GM18867 (cell line): ENCODE data around the gene ESPN.

ENCODE experiments used
- ATAC-seq: cut with Tn5 transposase; IDR thresholded peaks from one replicate; pipeline ENCODE4 v1.9.1; 2021; ENCODE audit warnings: mild to moderate bottlenecking, moderate library complexity; ENCODE audit not compliant: unreplicated experiment

ESPN gene

DNA sequence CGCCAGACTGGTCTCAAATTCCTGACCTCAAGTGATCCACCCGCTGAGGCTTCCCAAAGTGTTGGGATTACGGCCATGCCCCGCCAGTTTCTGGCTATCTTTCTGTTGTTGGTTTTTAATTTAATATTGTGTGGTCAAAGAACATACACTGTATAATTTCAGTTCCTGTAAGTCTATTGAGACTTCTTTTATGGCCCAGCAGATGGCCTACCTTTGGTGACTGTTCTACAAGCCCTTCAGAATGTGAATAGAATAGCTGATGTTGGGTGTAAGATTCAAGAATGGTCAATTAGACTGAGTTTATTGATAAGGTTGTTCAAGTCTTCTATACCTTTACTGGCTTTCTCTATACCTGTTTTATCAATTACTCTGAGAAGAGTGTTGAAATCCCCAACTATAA lies 15.5 kb upstream of the ESPN start:
- no peak for ATAC-seq

GRCh38 chr1:6409733-6410132 lies 14.8 kb upstream of the ESPN start:
- ATAC-seq, result no peak

DNA sequence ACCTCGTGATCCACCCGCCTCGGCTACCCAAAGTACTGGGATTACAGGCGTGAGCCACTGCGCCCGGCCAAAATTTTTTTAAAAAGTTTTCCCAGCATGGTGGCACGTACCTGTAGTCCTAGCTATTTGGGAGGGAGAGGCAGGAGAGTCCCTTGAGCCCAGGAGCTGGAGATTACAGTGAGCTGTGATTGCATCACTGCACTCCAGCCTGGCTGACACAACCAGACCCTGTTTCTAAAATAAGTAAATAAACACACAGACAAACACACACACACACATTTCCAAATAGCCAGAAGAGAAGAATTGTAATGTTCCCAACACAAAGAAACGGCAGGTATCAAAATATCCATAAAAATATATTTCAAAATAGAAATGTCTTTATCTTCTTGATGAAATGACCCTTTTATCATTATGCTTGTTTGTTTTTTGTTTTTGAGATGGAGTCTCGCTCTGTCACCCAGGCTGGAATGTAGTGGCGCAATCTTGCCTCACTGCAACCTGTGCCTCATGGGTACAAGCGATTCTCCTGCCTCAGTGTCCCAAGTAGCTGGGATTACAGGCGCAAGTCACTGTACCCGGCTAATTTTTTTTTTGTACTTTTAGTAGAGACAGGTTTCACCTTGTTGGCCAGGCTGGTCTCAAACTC lies 14.2 kb upstream of the ESPN start:
- ATAC-seq, result no peak

DNA sequence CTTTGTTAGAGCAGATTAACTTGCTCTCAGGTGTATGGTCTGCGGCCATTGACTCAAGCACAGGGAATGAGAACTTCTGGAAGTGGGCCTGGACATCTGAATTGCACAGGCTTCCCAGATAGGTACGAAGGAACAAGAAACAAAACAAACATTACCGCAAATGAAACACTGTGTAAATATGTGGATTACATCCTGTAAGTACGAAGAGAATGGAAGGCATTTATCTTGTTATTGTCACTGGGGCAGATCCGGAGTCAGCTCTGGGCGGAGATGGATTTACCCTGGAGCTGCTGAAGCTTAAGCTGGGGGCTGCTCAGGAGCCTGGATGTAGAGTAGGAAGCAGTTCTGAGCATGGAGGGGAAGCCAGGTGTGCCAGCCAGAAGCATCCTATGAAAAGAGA lies 11.7 kb upstream of the ESPN start:
- ATAC-seq, result no peak

- peak; percentile 62 for ATAC-seq
Observed at GRCh38 chr1:6414443-6414844, 10.1 kb upstream of the ESPN start.

DNA sequence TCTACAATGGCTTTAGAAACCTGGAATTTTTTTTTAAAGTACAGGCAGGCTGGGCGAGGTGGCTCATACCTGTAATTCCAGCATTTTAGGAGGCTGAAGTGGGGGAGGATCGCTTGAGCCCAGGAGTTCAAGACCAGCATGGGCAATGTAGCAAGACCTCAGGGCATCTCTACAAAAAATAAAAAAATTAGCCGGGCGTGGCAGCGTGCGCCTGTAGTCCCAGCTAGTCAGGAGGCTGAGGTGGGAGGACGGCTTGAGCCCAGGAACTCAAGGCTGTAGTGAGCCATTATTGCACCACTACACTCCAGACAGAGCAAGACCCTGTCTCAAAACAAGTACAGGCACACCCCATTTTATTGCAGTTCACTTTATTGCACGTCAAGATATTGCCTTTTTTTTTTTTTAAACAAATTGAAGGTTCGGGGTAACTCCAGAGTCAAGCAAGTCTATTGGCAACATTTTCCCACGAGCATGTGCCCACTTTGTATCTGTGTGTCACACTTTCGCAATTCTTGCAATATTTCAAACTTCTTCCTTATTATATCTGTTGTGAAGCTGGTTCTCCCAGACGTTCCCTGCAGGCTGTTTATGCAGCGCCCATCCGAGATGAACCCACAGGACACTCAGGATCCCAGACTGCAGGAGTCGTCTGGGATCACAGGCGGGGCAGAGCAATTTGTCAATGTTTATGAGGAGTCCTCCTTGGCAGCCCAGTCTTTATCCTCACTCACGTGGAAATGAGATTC lies 9.5 kb upstream of the ESPN start:
- no peak for ATAC-seq

DNA sequence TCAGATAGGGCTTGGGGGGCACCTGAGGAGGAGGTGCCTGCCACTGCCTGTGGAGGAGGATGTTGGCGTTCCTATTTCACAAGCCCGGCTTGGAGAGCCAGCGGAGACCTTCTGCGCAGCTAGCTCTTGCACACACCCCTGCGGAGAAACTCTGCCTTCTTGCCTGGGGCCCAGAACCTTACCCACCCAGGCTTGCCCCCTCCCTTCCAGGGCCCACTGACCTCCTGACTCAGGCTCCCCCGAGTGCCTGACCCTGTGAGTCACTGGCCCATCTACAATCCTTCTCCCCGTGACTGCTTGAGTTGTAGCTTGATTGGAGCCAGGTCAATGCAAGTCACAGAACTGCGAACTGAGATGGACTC lies 8.3 kb upstream of the ESPN start:
- ATAC-seq, result no peak

GRCh38 chr1:6416906-6417305 lies 7.7 kb upstream of the ESPN start:
- ATAC-seq, result no peak

DNA sequence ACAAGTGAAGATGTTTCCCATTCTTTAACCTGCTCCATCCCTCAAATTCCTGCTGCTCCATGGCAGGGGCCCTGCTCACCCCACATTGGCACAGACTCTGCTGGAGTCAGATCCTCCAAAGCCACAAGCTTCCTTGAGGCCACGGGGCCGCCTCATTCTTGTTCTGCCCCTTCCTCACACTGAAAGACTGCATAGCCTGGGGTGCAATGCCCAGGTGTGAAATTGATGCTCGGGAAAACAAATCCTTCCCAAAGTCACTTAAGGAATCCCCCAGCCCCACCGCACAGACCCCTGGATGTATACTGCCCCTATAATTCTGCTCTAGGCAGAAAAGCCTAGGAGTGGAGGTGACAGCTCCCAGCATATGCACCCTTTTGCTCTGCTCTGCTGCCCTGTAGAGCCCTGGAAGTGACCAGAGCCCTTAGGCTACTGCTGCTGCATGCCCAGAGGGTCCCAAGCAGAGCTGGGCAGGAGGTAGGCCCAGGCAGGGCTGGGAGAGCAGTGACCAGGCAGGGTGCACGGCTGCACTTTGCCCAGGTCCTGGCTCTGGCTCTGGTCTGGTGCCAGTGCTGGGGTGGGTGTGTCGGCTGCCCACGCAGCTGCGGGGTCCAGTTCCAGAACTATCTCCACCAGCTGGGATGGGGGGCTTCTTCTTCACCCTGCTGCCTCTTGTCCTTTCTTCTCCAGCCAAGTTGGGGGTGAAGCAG lies 6.5 kb upstream of the ESPN start:
- ATAC-seq, result no peak

DNA sequence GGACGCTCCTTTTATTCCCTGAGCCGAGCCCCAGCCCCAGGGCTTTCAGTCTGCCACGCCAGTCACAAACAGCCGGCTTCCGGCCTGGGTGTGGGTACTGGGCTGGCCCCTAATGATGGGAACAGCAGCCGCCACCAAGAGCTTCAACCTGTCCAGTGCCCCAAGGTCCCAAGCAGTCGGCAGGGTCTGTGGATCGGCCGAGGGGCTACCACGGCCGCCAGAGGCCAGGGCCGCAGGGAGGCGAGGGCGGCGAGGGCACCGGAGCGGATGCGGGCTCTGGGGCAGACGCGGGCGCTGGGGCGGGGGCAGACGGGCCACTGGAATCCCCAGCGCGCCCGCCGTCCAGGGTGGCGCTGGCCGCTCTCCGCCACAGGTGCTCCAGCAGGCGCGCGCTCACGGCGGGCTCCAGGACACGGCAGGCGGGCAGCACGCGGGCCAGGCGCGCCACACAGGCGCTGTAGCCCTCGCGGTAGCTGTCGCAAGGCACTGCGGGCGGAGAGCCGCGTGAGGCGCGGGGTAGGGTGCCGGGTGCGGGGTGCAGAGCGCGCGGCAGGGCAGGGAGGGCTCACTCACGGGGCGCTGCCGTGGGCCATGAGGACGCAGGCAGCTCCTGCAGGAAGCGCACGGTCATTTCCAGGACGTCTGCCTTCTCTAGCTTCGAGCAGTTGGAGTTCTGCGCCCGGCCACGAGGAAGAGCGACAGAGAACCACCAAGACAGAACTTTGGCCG lies 5.7 kb upstream of the ESPN start:
- ATAC-seq, result no peak

- ATAC-seq, result no peak
Observed at GRCh38 chr1:6419397-6419803, 5.2 kb upstream of the ESPN start.

- no peak for ATAC-seq
Observed at GRCh38 chr1:6419804-6420453, 4.6 kb upstream of the ESPN start, which contains the start of gene HES2. HES2 (minus strand) TSS chr1:6419919; CDS start chr1:6419820, 99 bp downstream.

GRCh38 chr1:6420454-6421042 lies 4.0 kb upstream of the ESPN start:
- no peak for ATAC-seq

DNA sequence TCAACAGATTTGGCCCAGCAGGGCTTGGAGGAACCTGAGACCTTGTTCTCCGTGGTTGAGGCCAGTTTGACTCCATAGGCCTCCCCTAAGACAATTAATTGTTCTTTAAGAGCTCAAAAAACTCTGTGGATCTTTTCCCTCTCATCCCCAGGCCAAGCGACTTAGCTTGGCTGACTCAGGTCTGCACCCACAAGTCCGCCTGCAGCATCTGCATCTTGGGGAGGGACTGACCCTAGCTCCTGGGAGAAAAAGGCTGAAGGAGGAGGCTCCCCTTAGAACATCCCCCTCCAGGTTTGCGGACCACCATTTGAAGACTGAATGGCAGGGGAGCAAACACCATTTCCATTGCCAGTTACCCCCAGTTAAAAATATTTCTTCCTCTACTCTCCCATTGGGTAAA lies 3.3 kb upstream of the ESPN start:
- no peak for ATAC-seq

DNA sequence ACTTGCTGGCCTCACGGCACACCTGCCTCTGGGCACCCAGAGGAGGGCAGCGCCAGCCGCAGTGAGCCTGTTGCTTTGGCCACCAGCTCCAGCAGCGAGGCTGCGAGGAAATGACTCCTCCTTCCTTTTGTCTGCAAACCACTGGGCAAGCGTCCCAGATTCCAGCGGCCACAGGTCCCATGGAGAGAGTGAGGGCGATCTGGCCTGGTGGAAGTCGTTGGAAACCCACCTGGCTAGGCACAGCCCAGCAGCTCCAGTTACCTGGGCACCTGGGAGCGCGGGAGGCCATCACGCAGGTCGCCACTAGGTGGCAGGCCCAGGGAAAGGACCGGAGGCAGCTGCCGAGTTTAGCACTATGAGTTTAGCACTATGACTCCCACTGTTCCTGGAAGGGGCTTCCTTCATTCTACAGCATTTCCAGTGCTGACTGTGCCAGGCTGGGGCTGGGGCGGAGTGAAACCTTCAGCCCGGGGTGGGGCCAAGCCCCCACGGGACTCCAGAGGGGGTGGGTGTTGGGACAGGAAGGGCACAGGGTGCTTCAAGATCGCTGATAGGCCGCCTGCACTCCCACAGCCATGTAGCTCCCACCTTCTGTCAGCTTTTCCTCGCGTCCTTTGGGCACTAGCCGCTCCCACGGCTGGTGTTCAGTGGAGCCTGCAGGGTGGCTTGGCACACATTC lies 1.1 kb upstream of the ESPN start:
- peak; percentile 44 for ATAC-seq

GRCh38 chr1:6424000-6424565 lies 493 bp upstream of the ESPN start:
- no peak for ATAC-seq

DNA sequence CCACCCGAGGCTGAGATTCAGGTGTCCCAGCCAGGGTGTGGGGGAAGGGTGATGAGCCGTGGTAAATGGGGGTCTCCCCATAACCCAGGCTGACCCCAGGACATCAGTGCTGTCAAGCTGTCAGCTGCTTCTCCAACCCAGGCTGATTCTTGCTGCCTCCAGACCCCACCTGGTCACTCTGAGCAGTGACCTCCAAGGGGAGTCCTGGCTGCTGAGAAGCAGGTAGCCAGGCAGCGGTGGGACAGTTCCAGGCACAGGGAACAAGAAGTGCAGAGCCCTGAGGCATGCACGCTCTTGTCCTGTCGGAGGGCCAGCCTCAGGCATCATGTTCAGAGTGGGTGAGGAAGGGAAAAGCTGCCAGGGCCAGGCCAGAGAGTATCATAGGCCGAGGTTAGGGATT lies 1.1 kb downstream of the ESPN start:
- no peak for ATAC-seq

GRCh38 chr1:6426277-6426971 lies 1.8 kb downstream of the ESPN start:
- ATAC-seq, result no peak

DNA sequence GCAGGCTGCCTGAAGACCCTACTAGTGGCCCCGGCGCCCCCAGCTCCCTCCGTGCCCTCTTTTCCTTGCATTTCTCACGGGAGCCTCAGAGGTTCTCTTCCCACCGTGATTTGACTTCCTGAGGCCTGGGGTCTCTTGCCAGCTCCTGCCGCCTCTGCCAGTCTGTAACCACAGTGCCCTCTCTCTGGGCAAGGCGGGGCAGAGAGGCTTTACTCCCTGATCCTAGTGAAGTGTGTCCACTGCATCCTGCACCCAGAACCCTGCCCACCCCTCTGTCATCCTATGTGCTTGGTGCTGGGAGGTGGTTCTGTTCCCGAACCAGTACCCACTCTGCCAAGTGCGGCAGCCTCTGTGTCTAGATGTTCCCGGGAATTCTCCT lies 2.4 kb downstream of the ESPN start:
- no peak for ATAC-seq
